GM19452 (cell line): ENCODE measurements around the gene MICU1.
A peak's percentile ranks its signal among the peaks of the same experiment; 100 is the strongest.
"Not testable (repeated sequence)": the region's sequence is repeated elsewhere in the genome, so short reads cannot be mapped to it uniquely, and the experiment has no call there.

Experiments used
- ATAC-seq: cut with Tn5 transposase; IDR thresholded peaks from one replicate; pipeline ENCODE4 v1.9.1; 2021; ENCODE audit not compliant: unreplicated experiment

Gene MICU1

GRCh38 chr10:72625608-72626443 is at the start of gene MICU1:
Gene MICU1, minus strand, starts transcription at chr10:72626079. Its CDS starts 59,286 bp downstream, at chr10:72566793.
- peak; percentile 92 for ATAC-seq

GRCh38 chr10:72674174-72674573 is 48.3 kb upstream of the MICU1 start:
- not testable (repeated sequence) for ATAC-seq

GRCh38 chr10:72673280-72673679 is 47.4 kb upstream of the MICU1 start:
- no peak for ATAC-seq

GRCh38 chr10:72667207-72667864 is 41.5 kb upstream of the MICU1 start:
- ATAC-seq: no peak

GRCh38 chr10:72665925-72666324 is 40.0 kb upstream of the MICU1 start:
- no peak for ATAC-seq

- no peak for ATAC-seq
These were observed 38.1 kb upstream of the MICU1 start for GRCh38 chr10:72663971-72664370.

GRCh38 chr10:72661431-72661830 is 35.6 kb upstream of the MICU1 start:
- no peak for ATAC-seq

GRCh38 chr10:72660220-72660619 is 34.3 kb upstream of the MICU1 start:
- no peak for ATAC-seq

- no peak for ATAC-seq
These were observed 33.8 kb upstream of the MICU1 start for GRCh38 chr10:72659694-72660093.

GRCh38 chr10:72658696-72659400 is 33.0 kb upstream of the MICU1 start:
- ATAC-seq: no peak

GRCh38 chr10:72654720-72655119 is 28.8 kb upstream of the MICU1 start:
- no peak for ATAC-seq

- no peak for ATAC-seq
These were observed 27.7 kb upstream of the MICU1 start for GRCh38 chr10:72653383-72654096.

- ATAC-seq: no peak
These were observed 23.4 kb upstream of the MICU1 start for GRCh38 chr10:72649291-72649690.

- ATAC-seq: no peak
These were observed 22.4 kb upstream of the MICU1 start for GRCh38 chr10:72648301-72648700.

GRCh38 chr10:72646971-72647370 is 21.1 kb upstream of the MICU1 start:
- not testable (repeated sequence) for ATAC-seq

- ATAC-seq: no peak
These were observed 19.5 kb upstream of the MICU1 start for GRCh38 chr10:72645263-72645858.

GRCh38 chr10:72642318-72642717 is 16.4 kb upstream of the MICU1 start:
- ATAC-seq: no peak

GRCh38 chr10:72639441-72639873 is 13.6 kb upstream of the MICU1 start:
- no peak for ATAC-seq

- no peak for ATAC-seq
These were observed 12.9 kb upstream of the MICU1 start for GRCh38 chr10:72638586-72639440.

GRCh38 chr10:72637398-72637857 is 11.5 kb upstream of the MICU1 start:
- no peak for ATAC-seq
